Mucosa of rectum (tissue), 2 donors: Measurements from ENCODE around the gene FRMPD1.
A peak's percentile ranks its signal among the peaks of the same experiment; 100 is the strongest.

Experiments
- H3K27ac ChIP-seq, 2 donors: one replicate each; pipeline ENCODE4 v1.7.0; 2013; ENCODE audit warnings: inconsistent platforms in 2 of 2, low read depth in 2 of 2, low read length in 2 of 2
- H3K27me3 ChIP-seq, 2 donors: one replicate each; pipeline ENCODE4 v1.7.0; 2013; ENCODE audit warnings: low read length in 2 of 2; ENCODE audit not compliant: control insufficient read depth in 2 of 2, insufficient read depth in 2 of 2
- H3K36me3 ChIP-seq, 2 donors: one replicate each; pipeline ENCODE4 v1.7.0; 2013; ENCODE audit warnings: low read length in 2 of 2; ENCODE audit not compliant: control insufficient read depth in 2 of 2, insufficient read depth in 2 of 2
- H3K4me1 ChIP-seq, 2 donors: one replicate each; pipeline ENCODE4 v1.7.0; 2013; ENCODE audit warnings: low read length in 2 of 2, mild to moderate bottlenecking in 1 of 2; ENCODE audit not compliant: control insufficient read depth in 2 of 2, insufficient read depth in 2 of 2
- H3K4me3 ChIP-seq, 2 donors: one replicate each; pipeline ENCODE4 v1.7.0; 2013; ENCODE audit warnings: low read length in 2 of 2
- H3K9ac ChIP-seq, 2 donors: one replicate each; pipeline ENCODE4 v1.7.0; 2013; ENCODE audit warnings: low read length in 2 of 2, low read depth in 1 of 2, mild to moderate bottlenecking in 1 of 2
- H3K9me3 ChIP-seq, 2 donors: one replicate each; pipeline ENCODE4 v1.7.0; 2013; ENCODE audit warnings: low read length in 2 of 2; ENCODE audit not compliant: control insufficient read depth in 2 of 2
- donor health status: healthy.
- donor health status: Normal muscosa, but diverticular disease.

FRMPD1 gene

GRCh38 chr9:37617832-37618231 is 32.9 kb upstream of the FRMPD1 start:
- Histone ChIP-seq H3K4me1 (no peaks in the 10 kb centered on the region), H3K9ac (no peak overlapping the region), H3K4me3 (no peak overlapping the region), H3K27me3 (no peaks in the 10 kb centered on the region), H3K27ac (no peak overlapping the region), H3K36me3 (no peaks in the 10 kb centered on the region), H3K9me3 (no peaks in the 10 kb centered on the region)

DNA sequence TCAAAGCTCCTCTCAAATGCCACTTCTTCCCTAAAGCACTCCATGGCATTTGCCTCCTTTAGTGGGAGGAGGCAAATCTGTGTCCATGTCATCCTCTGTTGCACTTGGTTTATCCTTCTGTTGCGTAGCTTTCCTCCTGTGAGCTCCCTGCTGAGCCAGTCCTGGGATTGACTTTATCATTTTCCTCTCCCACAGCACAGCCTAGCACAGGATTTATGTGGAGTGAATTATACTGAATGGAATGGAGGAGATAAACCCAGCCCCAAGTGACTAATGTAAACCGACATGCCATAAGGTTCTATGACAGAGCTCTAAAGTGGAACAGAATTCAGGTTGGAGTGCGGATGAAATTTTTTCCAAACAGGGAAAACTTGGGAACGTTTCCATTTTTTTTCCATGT is 31.9 kb upstream of the FRMPD1 start:
- H3K9me3 ChIP-seq, result no peaks in the 10 kb centered on the region
- no peaks in the 10 kb centered on the region for H3K27me3 ChIP-seq
- H3K27ac ChIP-seq, result no peak overlapping the region
- no peaks in the 10 kb centered on the region for H3K36me3 ChIP-seq
- H3K4me3 ChIP-seq, result no peak overlapping the region
- H3K9ac ChIP-seq, result no peak overlapping the region
- no peaks in the 10 kb centered on the region for H3K4me1 ChIP-seq

DNA sequence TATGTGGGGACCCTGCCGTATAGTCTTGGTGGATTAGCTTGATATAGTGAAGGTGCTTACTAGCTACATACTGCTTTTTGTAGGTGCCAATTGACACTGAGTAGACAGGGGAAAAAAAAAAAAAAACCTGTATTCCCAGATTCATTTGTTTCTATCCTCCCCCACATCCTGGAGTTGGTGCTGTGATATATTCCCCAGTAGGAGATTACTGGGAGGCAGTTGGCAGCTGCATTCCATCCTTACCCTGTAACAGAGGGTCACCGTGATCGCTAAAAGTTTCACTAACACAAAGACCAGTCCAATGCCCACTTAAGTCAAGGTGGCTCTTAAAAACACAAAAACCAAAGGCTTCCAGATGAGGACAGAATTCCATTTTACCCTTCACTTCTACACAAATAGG is 30.9 kb upstream of the FRMPD1 start:
- Histone ChIP-seq H3K4me3 (no peak overlapping the region), H3K27me3 (no peaks in the 10 kb centered on the region), H3K9me3 (no peaks in the 10 kb centered on the region), H3K36me3 (no peaks in the 10 kb centered on the region), H3K9ac (no peak overlapping the region), H3K27ac (no peak overlapping the region), H3K4me1 (no peaks in the 10 kb centered on the region)

GRCh38 chr9:37620396-37620795 is 30.4 kb upstream of the FRMPD1 start:
- Histone ChIP-seq H3K27ac (no peak overlapping the region), H3K27me3 (no peaks in the 10 kb centered on the region), H3K9ac (no peak overlapping the region), H3K36me3 (no peaks in the 10 kb centered on the region), H3K4me3 (no peak overlapping the region), H3K4me1 (no peaks in the 10 kb centered on the region), H3K9me3 (no peaks in the 10 kb centered on the region)

GRCh38 chr9:37621273-37622121 is 29.3 kb upstream of the FRMPD1 start:
- H3K4me1 ChIP-seq, result no peaks in the 10 kb centered on the region
- no peaks in the 10 kb centered on the region for H3K27me3 ChIP-seq
- no peaks in the 10 kb centered on the region for H3K9me3 ChIP-seq
- H3K9ac ChIP-seq, result no peak overlapping the region
- no peak overlapping the region for H3K27ac ChIP-seq
- no peaks in the 10 kb centered on the region for H3K36me3 ChIP-seq
- H3K4me3 ChIP-seq, result no peak overlapping the region

DNA sequence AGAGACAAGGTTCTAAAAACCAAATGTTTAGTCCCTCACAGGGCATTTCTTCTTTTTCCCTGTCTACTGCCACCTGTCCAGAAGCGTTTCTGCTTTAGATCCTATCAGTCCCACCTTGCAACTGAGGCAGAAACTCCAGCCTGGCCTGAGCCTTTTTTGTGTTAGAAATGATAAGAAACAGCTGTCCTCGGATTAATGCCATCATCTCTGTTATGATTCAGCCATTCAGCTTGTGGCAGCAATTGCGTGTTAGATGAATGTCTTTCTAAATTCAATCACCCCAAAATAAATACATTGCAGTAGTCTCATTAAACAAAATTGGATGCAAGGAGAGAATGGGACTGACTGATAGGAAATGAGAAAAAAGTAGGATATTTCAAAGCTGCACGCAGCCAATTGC is 28.3 kb upstream of the FRMPD1 start:
- H3K4me1 ChIP-seq, result no peaks in the 10 kb centered on the region

GRCh38 chr9:37623267-37623666 is 27.5 kb upstream of the FRMPD1 start:
- Histone ChIP-seq H3K36me3 (no peaks in the 10 kb centered on the region), H3K9ac (no peak overlapping the region), H3K4me3 (no peak overlapping the region), H3K27ac (no peak overlapping the region), H3K9me3 (no peaks in the 10 kb centered on the region), H3K4me1 (no peaks in the 10 kb centered on the region), H3K27me3 (no peaks in the 10 kb centered on the region)

More for the DNA sequence above, 28.3 kb upstream of the FRMPD1 start:
- H3K4me3 ChIP-seq, result no peak overlapping the region
- H3K36me3 ChIP-seq, result no peaks in the 10 kb centered on the region
- no peak overlapping the region for H3K9ac ChIP-seq
- H3K9me3 ChIP-seq, result no peaks in the 10 kb centered on the region
- no peak overlapping the region for H3K27ac ChIP-seq
- no peaks in the 10 kb centered on the region for H3K27me3 ChIP-seq

DNA sequence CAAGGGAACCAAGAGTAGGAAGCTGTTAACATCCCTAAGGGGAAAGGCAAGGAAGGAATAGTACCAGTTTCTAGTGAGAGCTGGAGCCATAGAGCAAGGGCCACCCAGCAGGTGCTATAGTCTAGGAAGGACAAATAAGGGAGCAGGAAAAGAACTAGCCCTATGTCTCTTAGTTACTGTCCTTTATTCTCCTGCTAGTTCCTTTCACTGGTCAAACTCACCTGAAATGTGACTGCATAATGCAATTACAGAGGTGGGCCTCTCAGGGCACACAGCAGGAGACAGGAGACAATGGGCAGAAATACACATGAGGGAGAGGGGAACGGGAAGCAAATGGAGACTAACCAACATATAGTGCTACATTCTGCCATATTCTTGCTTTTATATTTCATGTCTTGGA is 26.7 kb upstream of the FRMPD1 start:
- no peak overlapping the region for H3K4me3 ChIP-seq
- no peak overlapping the region for H3K9ac ChIP-seq
- no peaks in the 10 kb centered on the region for H3K4me1 ChIP-seq
- no peaks in the 10 kb centered on the region for H3K36me3 ChIP-seq
- no peaks in the 10 kb centered on the region for H3K9me3 ChIP-seq
- no peaks in the 10 kb centered on the region for H3K27me3 ChIP-seq
- H3K27ac ChIP-seq, result no peak overlapping the region

GRCh38 chr9:37625036-37625757 is 25.6 kb upstream of the FRMPD1 start:
- Histone ChIP-seq H3K4me1 (no peaks in the 10 kb centered on the region), H3K4me3 (no peak overlapping the region), H3K27ac (no peak overlapping the region), H3K9ac (no peak overlapping the region), H3K36me3 (no peaks in the 10 kb centered on the region), H3K9me3 (no peaks in the 10 kb centered on the region), H3K27me3 (no peaks in the 10 kb centered on the region)

DNA sequence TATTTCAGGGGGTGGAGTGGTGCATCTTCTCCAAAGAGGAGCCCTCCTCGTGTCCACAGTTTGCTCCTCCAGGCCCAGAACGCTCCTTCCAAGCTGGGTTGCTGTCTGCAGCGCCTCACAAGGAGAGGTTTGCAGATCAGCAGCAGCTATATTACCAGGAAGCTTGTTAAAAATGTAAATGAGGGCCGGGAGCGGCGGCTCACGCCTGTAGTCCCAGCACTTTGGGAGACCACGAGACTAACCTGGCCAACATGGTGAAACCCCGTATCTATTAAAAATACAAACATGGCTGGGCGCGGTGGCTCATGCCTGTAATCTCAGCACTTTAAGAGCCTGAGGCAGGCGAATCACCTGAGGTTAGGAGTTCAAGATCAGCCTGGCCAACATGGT is 25.0 kb upstream of the FRMPD1 start:
- no peaks in the 10 kb centered on the region for H3K4me1 ChIP-seq
- no peak overlapping the region for H3K4me3 ChIP-seq
- H3K9me3 ChIP-seq, result no peaks in the 10 kb centered on the region
- H3K27me3 ChIP-seq, result no peaks in the 10 kb centered on the region
- no peak overlapping the region for H3K9ac ChIP-seq
- H3K36me3 ChIP-seq, result no peaks in the 10 kb centered on the region
- H3K27ac ChIP-seq, result peak overlapping the region in 1 of 2 donors; percentile 26
